ENCODE measurements around the gene ISG15.

ISG15 gene

DNA sequence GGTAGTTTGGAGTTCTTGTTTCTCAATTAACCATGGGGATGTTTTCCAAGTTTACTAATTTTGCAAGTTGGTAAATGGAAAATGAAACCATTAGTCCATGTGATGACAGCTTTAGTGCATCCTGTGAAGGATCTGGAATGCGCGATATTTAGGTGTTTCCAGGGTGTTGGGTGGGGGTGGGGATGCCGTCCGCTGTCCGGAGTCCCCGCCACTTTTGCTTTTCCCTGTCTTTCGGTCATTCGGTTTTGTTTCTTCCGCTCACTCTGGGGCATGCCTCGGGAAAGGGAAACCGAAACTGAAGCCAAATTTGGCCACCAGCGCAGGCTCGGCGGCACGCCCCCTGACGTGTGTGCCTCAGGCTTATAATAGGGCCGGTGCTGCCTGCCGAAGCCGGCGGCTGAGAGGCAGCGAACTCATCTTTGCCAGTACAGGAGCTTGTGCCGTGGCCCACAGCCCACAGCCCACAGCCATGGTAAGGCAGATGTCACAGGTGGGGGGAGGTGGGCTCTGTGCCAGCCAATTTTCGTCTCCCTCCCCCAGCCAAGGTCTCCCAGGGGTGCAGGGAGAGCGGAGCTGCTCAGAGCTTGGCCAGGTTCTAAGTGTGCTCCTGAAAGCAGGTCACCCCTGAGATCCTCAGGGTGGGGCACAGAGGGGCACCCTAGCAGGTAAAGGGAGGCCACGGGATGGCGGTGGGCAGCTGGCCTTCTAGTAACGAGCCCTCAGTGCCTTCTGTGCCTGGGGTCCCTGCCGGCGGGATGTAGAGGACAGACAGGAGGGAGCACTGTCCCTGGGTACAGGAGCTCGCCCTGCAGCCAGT lies at the start of gene ISG15:
Gene ISG15 (plus strand): TSS at position 393 of the 817 bp plus-strand sequence. CDS start 77 bp downstream, at position 470.
- peak; percentile 79 to 83 for DNase-seq (ENCODE audit: low read depth in 2 of 2)

DNA sequence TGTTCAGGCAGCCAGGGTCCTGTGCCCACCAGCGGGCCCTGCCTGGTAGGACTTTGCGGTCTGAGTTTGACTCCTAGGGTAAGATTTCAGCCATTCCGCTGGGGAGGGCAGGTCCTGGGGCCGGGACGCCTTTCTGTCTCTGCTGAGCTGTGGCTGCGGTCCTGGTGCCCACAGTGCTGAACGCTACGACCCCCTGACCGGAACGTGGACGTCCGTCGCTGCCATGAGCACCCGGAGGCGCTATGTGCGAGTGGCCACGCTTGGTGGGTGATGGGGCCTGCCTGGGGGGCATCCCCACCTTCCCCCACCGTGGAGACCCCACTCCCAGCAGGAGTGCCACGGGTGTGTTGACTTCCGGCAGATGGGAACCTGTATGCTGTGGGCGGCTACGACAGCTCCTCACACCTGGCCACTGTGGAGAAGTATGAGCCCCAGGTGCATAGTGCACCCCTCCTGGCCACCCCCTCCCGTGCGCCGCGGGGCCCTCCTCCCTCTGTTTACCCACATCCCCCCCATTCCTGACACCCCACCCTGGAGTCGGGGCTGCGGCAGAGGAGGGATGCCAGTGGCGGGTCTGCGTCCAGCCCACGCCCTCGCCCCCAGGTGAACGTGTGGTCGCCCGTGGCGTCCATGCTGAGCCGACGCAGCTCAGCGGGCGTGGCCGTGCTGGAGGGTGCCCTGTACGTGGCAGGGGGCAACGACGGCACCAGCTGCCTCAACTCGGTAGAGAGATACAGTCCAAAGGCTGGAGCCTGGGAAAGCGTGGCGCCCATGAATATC lies 49.4 kb upstream of the ISG15 start:
- DNase-seq (ENCODE audit: low read depth in 2 of 2) = no peak

DNA sequence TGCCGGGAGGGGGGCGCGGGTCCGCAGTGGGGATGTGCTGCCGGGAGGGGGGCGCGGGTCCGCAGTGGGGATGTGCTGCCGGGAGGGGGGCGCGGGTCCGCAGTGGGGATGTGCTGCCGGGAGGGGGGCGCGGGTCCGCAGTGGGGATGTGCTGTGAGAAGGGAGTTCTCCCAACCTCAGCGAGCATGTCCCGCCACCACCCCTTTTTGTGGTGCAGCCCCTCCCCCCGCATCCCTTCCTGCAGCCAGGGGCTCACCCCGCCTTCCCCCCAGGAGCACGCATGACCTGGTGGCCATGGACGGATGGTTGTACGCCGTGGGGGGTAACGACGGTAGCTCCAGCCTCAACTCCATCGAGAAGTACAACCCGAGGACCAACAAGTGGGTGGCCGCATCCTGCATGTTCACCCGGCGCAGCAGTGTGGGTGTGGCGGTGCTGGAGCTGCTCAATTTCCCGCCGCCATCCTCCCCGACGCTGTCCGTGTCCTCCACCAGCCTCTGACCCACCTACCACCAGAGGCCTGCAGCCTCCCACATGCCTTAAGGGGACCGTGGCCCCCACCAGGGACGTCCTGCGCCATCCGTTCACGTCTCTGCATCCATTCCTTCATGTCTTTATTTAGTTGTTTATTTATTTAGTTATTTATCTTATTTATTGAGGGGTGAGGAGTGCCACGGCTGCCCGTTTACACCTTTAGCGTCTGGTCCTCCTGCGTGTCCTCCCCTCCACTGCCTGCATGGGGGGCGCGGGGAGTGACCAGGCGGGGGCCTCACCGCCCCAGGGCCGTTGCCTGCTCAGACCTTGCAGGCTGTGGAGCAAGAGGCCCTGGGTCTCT lies 48.4 kb upstream of the ISG15 start:
- DNase-seq (ENCODE audit: low read depth in 2 of 2) = no peak

DNA sequence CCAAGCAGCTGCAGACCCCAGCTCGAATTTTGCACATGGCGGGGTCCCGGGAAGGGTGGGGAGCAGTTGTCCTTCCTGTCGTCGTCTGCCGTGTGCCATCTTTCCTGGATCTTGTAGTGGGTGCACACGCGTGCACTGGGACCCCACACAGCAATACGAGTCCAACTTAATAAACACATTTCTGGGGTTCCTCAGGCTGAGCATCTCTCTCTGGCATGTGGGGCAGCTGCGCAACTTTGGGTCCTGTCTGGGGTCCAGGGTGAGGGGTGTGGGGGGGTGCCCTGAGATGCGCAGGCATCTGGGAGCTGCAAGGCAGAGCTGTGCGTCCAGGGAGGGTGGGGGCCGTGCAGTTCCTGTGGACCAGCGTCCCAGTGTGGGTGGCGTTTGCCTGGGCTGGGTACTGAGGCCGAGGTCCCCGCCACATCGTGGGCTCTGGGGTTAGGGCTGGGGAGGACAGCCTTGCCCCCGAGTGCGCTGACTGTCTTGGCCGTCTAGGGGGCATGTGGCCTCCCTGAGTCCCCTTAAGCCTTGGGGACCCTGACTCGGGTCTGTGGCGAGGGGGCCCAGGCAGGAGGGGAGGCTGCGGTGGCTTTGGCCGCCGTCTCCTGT lies 47.7 kb upstream of the ISG15 start:
- no peak for DNase-seq (ENCODE audit: low read depth in 2 of 2)

DNA sequence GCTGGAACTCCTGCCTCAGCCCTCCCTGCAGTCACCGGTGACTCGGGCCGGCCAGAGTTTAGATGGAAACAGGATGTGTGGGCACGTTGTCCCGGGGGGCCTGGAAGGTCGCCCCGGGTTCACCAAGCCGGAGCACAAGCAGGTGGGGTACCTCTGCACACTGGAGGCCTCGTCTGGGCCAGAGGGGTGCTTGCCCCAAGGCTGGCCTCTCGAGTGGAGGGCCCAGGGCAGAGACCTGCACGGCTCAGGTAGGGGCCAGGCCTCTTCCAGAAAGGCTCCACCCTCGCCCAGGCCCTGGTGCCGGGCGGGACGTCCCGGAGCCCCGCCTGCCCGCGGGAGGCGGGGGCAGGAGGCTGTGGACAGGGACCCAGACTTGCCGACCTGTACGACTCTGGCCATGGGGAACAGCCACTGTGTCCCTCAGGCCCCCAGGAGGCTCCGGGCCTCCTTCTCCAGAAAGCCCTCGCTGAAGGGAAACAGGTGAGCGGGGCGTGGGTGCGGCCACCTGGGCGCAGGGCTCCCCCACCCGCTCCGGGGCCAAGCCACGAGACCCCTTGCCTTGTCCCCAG lies 47.1 kb upstream of the ISG15 start, which contains the start of gene PLEKHN1:
Gene PLEKHN1 (plus strand): TSS at position 348 of the 569 bp plus-strand sequence. CDS start 50 bp downstream, at position 398.
- DNase-seq (ENCODE audit: low read depth in 2 of 2) = peak in 1 of 2 donors; percentile 43

DNA sequence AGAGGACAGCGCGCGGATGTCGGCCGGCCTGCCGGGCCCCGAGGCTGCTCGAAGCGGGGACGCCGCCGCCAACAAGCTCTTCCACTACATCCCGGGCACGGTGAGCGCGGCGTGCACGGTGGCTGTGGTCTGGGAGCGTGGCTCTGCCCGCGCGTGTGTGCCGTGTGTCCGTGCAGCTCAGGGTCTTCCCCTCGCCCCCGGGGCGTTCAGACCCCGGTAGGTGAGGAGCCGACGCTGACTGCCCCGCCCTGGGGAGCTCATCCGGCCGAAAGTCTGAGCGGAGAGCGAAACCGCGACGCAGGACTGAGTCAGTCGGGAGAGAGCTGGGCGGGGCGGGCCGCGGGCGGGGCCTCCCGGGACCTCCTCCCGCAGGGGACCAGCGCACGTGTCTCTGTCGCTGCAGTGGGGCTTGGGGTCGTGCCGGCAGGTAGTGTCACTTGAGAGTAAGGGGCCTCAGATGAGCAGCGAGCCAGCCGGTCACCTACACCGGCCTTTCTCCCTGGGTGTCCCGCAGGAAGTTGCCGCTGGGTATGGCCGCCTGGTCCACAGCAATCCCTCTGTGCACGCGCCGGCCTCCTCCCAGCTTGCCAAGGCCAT lies 46.5 kb upstream of the ISG15 start:
- peak; percentile 78 to 79 for DNase-seq (ENCODE audit: low read depth in 2 of 2)

DNA sequence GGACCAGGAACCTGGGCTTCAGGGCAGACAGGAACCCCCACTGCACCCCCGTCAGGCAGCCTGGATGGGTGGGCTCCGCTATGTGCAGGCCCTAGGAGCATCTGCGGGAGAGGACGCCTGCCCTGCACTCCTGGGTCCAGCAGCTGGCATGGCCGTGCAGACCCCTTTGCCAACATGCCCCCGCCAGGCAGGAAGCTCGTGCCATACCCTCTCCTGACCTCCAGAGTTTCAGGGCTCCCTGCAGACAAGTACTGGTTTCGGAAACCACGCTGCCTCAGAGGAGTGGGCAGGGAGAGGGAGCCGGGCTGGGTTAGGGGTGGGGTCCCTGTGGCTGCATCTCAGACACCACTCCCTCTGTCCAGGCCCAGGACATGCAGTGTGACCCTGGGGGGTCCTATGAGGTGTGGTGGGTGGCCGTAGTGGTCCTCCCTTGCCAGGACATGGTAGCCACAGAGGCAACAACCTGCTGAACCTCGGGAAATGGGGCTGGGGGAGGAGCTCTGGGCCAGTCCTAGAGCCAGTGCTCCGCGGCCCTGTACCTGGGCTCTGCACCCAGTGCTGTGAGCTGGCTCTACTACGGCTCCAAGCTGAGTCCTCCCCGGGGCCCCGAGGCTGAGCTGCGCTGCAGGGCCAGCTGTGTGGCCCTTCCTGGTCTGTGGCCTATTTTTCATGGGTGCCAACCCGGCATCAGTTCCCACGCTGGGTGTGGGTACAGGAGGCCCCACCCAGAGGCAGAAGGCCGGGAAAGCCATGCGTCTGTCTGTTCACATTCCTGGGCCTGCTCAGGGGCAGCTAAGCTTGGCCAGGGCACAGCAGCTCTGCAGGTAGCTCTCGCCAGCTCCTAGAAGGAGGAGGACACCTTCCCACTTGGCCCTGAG lies 45.6 kb upstream of the ISG15 start:
- DNase-seq (ENCODE audit: low read depth in 2 of 2) = no peak

DNA sequence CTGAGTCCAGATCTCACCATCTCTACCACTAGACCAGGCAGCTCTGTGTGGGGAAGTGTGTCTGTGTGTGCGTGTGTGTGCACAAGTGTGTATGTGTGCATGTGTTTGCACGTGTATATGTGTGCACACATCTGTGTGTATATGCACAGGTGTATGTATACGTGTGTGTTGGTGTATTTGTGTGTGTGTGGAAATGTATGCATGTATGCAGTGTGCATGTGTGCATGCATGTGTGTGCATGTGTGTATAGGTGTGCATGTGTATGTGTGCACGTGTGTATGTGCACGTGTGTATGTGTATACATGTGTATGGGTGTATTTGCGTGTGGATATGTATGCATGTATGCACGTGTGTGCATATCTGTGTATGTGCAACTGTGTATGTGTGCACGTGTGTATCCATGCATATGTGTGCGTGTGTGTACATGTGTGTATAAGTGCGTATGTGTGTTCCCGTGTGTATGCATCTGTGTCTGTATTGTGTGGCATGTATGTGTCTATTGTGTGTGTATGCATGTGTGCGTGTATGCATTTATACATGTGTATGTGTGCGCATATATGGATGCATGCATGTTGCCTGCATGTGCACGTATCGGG lies 43.9 kb upstream of the ISG15 start:
- no peak for DNase-seq (ENCODE audit: low read depth in 2 of 2)

DNA sequence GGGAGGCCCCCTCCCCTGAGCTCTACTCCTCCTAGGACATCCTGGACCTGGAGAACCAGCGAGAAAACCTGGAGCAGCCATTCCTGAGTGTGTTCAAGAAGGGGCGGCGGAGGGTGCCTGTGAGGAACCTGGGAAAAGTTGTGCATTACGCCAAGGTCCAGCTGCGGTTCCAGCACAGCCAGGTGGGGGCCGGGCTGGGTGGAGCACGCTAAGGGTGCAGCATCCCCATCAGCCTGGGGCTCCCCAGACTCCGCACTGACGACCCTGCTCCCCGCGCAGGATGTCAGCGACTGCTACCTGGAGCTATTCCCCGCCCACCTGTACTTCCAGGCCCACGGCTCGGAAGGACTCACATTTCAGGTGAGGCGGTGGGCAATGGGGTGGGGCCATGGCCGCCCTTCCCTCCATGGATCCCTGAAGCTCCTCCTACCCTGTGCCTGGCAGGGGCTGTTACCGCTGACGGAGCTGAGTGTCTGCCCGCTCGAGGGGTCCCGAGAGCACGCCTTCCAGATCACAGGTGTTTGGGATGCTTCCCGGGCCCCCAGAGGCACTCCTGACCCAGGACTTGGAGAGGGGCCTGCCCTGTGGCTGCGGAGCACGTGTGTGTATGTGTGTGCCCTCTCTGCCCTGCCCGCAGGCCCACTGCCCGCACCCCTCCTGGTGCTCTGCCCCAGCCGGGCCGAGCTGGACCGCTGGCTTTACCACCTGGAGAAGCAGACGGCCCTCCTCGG lies 42.9 kb upstream of the ISG15 start:
- no peak for DNase-seq (ENCODE audit: low read depth in 2 of 2)

DNA sequence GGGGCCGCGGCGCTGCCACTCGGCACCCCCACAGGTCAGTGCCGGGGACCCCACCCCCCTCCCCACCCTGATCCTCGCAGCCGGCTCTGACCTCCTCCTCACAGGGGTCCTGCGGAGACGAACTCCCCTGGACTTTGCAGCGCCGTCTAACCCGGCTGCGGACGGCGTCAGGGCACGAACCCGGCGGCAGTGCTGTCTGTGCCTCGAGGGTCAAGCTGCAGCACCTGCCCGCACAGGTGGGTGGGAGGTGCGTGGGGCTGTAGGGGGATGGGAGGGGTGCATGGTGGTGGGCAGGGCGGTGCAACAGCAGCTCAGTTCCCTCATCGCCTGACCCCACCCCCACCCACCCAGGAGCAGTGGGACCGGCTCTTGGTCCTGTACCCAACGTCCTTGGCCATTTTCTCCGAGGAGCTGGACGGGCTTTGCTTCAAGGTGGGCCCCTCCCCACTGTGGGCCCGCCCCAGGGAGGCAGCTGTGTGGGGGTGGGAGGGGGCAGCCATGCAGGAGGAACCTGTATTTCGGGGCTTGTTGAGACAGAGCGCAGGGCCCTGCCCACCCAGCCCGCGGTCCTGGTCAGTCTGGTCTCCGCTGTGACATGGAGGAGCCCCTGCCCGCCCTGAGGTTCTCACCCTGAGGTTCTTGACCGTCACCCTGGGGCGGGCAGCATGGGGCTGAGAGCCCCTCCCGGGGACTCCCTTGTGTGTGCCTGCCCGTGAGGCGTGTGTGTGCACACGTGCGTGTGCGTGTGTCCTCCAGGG lies 42.1 kb upstream of the ISG15 start:
- DNase-seq (ENCODE audit: low read depth in 2 of 2) = no peak

DNA sequence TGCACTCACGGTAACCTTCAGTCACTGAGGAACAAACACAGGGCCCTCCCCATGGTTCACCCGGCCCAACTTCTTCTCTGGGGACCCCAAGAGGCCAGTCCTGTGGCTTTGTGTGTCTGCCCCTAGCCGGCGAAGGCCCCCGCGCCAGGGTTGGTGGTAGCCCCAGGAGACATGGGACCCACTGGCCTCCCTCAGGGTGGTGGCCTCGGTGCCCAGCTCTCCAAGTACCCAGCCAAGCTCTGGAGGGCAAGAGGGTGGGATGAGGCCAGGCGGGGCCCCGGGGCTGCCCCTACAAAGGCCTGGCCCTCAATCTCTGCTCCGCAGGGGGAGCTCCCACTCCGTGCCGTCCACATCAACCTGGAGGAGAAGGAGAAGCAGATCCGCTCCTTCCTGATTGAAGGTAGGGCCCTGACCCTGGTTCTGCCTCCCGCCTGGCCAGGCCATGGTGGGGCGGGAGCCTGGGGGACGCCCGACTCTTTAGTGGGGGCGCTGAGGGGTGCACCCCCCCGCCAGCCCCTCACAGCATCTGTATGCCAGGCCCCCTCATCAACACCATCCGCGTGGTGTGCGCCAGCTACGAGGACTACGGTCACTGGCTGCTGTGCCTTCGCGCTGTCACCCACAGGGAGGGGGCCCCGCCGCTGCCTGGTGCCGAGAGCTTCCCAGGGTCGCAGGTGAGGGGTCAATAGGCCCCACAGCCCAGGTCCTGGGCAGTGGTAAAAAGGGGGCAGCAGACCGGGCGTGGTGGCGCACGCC lies 41.4 kb upstream of the ISG15 start:
- no peak for DNase-seq (ENCODE audit: low read depth in 2 of 2)

DNA sequence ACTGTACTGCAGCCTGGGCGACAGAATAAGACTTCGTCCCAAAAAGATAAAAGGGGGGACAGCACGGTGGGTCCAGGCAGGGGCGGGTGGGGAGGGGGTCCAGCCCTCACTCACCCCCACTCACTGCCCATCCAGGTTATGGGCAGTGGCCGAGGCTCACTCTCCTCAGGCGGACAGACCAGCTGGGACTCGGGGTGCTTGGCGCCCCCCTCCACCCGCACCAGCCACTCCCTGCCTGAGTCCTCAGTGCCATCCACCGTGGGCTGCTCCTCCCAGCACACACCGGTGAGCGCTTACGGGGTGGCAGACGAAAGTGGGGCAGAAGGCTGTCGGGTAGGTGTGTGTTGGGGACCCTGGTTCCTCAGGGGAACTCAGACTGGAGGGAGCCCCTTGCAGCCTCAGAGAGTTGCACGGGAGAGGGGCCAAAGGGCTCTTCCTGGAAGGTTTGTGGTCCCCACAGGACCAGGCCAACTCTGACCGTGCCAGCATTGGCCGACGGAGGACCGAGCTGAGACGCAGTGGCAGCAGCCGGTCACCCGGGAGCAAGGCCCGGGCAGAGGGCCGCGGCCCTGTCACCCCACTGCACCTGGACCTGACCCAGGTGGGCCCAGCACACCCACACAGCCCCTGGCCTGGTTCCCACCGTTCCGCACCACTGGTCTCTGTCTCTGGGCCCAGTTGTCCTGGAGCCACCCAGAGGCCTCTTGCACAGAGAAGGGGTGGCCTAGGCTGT lies 40.4 kb upstream of the ISG15 start:
- DNase-seq (ENCODE audit: low read depth in 2 of 2) = no peak

DNA sequence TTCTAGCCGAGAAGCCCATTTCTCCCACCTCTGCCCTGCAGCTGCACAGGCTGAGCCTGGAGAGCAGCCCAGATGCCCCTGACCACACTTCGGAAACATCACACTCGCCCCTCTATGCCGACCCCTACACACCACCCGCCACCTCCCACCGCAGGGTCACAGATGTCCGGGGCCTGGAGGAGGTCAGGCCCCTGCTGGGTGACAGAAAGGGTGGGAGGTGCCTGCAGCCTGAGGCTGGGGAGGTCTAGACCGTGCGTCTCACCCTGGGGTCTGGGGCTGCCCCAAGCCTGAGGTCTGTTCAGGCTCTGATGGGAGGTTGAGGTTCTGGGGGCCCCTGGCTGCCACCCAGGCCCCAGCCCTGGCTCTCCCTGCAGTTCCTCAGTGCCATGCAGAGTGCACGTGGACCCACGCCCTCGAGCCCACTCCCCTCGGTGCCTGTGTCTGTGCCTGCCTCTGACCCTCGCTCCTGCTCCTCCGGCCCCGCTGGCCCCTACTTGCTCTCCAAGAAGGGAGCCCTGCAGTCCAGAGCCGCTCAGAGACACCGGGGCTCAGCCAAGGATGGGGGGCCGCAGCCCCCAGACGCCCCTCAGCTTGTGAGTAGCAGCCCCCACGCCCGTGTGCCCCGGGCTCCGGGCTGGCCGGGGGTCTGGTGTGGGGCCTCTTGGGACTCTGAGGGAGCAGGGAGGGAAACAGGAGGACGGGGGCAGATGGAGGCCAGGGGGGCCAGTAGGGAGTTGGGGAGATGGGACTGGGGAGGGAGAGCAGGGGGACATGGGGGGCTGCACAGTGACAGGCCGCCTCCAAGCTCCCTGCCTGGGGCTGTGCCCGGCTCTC lies 39.6 kb upstream of the ISG15 start:
- no peak for DNase-seq (ENCODE audit: low read depth in 2 of 2)

DNA sequence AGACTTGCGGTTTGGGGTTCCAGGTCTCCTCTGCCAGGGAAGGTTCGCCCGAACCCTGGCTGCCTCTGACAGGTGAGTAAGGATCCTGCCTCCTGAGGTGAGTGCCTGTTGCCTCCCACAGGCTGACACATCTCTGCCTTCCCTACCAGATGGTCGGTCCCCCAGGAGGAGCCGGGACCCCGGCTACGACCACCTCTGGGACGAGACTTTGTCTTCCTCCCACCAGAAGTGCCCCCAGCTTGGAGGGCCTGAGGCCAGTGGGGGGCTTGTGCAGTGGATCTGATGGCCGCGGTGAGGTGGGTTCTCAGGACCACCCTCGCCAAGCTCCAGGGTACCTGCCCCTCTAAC lies 39.0 kb upstream of the ISG15 start:
- DNase-seq (ENCODE audit: low read depth in 2 of 2) = no peak

DNA sequence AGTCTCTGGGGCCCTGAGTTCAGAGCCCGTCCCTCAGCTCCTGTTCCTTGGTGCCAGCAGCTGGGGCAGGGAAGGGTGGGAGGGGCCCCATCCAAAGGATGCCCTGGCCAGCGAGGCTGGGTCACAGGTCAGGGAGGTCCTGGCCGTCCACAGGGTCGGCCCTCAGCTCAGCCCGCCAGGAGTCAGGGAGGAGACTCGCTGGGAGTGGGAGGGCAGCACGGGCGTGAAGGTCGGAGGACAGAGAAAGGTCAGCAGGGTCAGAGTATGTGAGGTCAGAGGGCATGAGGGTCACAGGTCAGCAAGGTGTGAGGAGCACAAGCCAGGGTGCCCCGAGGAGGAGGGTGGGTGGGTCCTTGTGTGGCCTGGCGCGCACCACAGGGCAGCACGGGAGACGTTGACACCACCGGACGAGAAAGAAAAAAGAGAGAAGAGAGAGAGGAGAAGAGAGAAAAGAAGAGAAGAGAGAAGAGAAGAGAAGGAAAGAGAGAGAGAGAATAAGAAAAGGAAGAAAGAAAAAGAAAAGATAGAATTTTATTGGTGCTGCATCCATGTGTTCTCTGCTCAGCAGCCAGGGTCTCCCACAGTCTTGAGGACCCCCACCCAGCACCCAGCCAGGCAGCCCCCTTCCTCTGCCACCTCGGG lies 38.5 kb upstream of the ISG15 start:
- DNase-seq (ENCODE audit: low read depth in 2 of 2) = no peak

All from stimulated activated CD8-positive, alpha-beta memory T cell treated with anti-CD3 and anti-CD28 coated beads, Interleukin-15, amount 100 ng/mL, for 48 hours (primary cell).